Activated T-helper 1 cell treated with Interleukin-2 at 50 U/mL for 16 hours (primary cell): ENCODE data around the gene BUB1.
"Not testable (repeated sequence)": the region's sequence is repeated elsewhere in the genome, so short reads cannot be mapped to it uniquely, and the experiment has no call there.

ENCODE experiments used
- DNase-seq: peaks from one replicate; pipeline ENCODE4 v3.0.0-alpha.2; 2020; ENCODE audit warnings: low read depth

BUB1 gene

DNA sequence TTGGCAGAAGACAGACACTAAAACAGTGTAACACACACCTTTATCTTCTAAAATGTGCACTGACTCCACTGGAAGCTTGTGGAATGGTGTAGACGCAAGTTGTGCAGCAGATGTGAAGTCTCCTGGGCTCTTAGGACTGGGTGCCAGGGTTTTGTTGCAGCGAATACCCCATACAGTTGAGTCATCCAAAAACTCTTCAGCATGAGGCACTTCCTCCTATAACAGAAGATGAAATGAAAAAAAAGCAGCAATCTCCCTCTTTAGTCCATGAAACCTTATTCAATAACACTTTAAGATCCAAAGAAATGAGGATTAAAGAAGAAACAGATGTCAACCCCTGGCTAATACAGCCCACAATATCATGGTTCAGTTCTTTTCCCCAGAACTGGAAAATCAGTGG, 22.2 kb downstream of the BUB1 start:
- DNase-seq = no peak

DNA sequence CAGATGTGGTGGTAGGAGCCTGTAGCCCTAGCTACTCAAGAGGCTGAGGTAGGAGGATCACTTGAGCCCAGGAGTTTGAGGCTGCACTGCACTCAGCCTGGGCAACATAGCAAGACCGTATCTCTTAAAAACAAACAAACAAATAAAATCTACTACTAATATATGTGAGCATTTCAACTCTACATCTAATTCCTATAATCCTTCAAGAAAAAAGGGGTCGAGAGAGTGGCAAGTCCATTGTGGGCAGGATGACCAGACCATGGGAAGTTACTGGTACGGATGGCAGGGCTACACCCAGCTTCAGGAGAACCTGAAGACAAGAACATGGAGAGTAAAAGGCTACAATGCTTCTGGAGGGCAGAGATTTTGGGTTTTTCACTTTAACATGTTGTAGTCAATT, 24.0 kb downstream of the BUB1 start:
- DNase-seq = no peak

DNA sequence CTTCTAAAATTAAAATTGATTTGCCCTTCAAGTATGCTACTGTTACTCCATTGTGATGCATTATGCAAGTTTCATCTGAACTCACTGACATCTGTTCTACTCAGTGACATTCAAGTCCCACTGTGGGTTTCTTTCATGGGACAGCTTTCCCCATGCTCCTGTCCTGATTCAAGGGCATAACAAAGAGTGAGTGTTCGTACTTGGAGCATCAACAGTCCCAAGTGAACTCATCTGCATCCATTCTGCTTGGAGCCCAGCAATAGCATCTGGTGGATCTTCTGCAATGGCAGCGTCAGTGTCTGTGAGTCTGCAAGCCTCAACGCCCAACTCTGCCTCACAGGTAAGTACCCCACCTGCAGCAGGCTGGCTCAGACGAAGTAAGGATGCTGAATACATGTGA, 27.5 kb downstream of the BUB1 start:
- no peak for DNase-seq

DNA sequence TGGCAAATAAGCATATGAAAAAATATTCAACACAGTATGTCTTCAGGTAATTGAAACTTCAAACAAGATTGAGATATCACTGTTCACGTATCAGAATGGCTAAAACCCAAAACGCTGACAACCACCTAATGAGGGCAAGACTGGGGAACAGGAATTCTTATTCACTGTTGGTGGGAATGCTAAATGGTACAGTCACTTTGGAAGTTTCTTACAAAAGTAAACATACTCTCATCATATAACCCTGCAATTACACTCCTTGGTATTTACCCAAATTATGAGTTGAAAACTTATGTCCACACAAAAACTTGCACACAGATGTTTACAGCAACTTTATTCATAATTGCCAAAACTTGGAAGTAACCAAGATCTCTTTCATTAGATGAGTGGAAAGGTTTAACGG, 30.1 kb downstream of the BUB1 start:
- DNase-seq = no peak

DNA sequence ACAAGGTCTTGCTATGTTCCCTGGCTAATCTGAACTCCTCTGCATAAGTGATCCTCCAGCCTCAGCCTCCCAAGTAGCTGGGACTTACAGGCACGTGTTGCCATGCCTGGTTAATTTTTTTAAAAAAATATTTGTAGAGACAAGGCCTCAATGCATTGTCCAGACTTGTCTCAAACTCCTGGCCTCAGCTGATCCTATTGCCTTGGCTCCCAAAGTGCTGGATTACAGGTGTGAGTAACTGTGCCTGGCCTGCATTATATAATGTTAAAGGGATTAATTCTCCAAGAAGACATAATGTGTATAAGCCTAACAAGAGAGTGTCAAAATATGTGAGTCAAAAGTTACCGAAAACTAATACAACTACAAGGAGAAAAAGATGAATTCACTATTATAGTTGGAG, 32.2 kb downstream of the BUB1 start:
- no peak for DNase-seq

DNA sequence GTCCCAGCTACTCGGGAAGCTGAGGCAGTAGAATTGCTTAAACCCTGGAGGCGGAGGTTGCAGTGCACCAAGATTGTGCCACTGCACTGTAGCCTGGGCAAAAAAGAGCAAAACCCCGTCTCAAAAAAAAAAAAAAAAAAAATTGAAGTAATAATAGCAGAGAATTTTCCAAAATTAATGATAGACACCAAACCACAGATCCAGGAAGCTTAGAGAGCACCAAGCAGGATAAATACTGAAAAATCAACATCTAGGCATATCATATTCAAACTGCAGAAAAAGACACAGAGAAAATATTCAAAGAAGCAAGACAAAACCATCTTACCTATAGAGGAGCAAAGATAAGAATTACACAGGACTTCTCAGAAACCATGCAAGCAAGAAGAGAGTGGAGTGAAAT, 33.5 kb downstream of the BUB1 start:
- no peak for DNase-seq

DNA sequence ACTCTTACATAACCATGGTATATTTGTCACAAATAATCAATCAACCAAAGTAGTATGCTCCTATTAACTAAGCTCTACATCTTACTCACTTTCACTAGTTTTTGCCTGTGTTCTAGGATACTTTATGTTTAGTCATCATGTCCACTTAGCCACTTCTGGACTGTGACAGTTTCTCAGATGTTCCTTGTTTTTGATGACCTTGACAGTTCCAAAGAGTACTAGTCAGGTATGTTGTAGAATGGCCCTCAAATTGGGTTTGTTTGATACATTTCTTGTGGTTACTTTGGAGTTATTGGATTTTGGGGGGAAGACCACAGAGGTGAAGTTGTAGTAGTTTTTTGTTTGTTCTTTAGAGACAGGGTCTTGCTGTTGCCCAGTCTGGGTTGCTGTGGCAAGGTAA, 35.5 kb downstream of the BUB1 start:
- no peak for DNase-seq

DNA sequence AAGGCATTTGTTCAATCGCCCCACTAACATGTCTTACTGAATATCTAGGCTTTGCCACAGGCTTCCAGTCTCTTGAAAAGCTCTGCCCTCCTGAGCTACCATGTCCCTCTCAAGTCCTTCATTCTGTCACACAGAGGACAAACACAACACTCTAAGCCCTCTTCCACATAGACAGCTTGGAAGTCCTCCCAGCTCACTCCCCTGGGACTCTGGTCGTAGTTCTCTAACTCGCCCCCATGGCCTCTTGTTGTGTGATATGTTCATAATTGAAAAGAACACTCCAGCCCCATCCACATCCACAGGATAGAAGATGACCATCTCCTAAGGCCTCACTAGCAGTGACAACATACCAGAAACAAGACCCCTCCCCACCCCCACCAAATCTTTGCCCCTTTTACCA, 37.9 kb downstream of the BUB1 start:
- DNase-seq = no peak

DNA sequence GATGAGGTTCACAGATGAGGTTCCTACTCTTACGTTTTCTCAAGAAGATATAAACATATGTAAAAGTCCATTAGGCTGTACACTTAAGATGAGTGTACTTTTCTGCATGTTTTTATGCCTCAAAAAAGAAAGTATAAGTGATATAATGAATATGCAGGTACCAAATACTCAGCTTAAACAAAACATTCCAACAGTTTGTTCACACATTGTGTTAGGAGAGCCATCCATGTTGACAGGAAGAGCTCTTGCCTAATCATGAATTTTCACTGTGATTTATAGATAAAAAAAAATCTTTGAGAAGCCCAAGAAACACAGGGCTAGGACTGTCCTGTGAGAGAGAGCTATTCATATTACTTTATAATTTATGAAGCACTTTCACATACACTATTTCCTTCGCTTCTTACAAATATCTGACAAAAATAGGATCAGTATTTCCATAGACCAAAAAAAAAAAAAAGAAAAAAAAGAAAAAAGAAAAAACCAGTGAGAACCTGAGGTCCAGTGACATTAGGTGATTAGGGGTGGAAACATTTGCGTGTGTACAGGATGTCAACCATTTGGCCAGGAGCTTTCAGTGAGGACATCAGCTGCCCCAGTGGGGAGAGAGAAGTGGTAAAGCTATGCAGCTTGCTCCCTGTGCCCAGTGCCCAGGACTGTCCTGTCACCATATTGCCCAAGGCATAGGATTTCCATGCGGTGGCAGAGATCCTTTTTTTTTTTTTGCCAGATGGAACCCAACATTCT, 38.7 kb downstream of the BUB1 start:
- DNase-seq = no peak

DNA sequence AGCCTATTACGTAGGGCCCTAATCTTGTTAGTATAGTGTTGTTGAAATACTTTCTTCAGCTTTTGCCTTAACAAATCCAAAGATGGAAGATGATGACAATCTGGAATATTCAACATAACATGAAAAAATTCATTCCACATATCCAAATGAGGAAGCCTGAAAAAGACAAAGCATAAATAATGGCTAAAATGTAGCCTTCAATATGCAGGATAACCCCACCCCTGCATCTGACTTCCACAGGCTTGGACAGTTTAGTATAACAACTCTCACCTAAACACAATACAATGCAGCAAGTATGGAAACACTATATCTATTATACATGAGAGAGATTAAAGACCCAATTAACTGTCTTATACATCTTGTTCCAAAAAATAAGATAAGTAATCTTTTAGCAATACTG, 39.9 kb downstream of the BUB1 start:
- no peak for DNase-seq

DNA sequence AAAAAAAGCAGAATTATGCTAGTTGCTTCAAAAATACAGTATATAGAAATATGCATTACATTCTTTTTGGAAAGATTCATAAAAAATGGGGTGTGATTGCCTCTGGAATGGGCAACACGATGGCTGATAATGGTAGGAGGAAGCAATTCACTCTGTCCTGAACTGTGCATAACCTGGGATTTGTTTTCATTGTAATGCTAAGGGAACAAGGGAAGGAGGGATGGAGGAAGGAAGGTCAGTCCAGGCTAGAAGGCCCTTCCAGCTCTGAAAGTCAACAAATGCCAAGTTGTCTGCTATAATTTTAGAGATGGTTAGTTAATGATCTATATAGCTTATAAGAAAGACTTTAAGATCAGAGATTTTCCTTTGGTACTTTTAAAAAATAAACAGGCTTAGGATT, 40.8 kb downstream of the BUB1 start:
- DNase-seq = no peak

DNA sequence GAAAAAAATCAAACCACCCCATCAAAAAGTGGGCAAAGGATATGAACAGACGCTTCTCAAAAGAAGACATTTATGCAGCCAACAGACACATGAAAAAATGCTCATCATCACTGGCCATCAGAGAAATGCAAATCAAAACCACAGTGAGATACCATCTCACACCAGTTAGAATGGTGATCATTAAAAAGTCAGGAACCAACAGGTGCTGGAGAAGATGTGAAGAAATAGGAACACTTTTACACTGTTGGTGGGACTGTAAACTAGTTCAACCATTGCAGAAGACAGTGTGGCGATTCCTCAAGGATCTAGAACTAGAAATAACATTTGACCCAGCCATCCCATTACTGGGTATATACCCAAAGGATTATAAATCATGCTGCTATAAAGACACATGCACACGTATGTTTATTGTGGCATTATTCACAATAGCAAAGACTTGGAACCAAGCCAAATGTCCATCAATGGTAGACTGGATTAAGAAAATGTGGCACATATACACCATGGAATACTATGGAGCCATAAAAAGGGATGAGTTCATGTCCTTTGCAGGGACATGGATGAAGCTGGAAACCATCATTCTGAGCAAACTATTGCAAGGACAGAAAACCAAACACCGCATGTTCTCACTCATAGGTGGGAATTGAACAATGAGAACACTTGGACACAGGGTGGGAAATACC, 41.8 kb downstream of the BUB1 start:
- DNase-seq = not testable (repeated sequence)

DNA sequence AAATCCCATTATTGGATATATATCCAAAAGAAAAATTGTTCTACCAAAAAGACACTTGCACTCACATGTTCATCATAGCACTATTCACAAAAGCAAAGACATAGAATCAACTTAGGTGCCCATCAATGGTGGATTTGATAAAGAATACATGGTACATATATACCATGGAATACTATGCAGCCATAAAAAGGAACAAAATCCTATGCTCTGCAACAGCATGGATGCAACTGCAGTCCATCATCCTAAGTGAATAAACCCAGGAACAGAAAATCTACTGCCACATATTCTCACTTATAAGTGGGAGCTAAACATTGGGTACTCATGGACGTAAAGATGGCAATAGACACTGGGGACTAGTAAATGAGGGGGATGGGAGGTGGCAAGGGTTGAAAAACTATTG, 50.5 kb downstream of the BUB1 start:
- DNase-seq = not testable (repeated sequence)

DNA sequence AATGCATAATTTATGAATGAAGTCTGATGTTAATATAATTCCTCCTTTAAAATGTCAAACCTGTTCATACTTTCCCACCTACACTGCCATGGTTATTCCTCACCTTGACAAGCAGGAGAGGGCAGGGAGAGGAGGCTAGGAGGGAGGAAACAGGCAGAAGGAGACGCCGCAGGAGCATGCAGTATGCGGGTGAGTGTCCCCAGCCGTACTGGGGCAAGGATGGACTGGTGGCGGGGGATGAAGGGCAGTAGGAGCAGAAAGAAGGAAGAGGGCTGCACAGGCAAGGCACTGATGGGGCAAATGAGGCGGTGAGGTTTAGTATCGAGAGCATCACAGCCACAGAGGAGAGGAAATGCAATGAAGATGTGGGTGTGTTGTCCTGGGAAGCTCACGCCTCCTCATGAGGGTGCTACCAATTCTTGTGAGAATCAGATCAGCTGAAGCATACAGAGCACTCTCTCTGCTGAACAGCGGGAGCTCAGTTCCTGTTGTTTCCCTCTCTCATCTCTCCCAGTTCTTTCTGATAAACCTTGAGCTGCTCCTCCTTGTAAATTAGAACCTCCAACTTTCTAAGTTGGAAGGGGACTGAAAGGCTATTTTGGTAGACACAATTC, 58.4 kb downstream of the BUB1 start:
- not testable (repeated sequence) for DNase-seq

DNA sequence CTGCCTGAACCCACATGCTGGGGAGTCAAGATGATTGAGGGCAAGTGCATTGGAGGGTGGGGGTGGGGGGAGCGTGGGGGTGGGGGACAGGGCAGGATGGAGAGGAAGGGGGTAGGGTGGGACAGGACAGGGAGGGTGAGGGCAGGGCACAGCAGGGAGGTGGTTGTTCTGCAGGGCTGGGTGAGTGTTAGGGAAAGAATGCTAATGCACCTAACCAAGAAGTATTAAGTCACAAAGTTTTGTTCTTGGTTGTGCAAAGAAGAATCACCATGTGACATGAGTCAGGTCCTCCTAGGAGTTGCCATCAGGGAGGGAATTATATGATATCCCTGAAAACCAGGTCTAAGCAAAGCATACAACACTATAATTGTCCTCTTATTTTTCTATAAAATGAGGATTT, 63.9 kb downstream of the BUB1 start:
- not testable (repeated sequence) for DNase-seq

DNA sequence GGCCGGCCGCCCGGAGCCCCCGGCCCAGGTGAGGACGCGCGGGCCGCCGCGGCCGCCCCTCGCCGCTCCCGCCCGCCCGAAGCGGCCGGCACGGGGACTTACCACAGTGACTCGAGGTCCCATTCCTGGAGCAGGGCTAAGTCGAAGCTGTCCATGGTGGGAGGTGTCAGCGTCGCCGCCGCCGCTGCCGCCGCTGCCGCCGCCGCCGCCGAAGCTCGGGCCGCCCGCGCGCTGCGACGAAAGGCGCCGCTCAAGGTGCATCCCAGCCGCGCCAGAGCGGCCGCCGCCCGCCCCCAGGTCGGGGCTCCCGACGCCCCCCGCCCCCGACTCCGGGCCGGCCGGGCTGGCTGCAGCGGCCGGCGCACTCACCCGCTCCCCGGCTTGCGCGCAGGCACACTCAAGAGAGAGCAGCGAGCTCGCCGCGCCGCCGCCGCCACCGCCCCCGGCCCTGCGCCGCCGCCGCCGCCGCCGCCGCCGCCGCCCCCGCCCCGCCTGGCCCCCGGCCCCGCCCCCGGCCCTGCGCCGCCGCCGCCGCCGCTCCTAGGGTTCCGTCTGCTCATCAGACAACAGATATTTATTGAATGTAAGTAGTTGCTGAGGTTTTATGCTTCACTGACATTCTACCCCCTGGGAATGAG, 67.1 kb downstream of the BUB1 start:
- DNase-seq = peak; percentile 3

DNA sequence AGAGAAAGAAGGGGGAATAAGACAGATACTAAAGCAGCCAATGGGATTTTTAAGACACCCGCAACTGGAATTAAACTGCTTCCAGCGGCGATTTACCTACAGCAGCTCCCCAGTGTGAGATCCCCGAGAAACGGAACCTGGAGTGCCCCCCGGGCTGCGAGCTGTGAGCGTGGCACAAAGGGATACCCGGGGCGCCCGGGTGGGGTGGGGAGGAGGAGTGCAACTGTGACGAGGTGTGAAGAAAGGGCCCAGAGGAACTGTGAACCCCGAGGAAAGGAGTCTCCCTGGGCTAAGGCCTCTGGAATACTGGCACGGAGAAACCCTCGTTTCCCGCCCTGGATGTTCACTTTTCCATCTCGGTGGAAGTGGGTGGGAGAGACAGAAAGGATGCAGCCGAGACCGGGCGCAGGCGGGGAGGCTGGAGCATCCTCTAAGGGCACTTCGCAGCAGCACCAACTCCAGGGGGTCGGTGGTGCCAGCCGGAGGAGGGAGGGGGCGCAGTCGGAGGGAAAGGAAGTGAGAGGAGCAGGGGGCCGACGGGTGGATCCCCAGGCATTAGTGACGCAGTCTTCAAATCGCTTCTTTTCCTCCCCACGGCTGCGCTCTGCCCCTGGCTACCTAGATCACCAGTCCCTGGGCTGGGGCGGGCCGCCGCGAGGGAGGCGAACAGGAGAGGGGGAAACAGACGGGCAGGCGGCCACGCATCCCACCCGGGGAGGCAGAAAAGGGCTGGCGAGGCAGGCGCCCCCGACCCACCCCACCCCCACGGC, 67.8 kb downstream of the BUB1 start:
- not testable (repeated sequence) for DNase-seq

DNA sequence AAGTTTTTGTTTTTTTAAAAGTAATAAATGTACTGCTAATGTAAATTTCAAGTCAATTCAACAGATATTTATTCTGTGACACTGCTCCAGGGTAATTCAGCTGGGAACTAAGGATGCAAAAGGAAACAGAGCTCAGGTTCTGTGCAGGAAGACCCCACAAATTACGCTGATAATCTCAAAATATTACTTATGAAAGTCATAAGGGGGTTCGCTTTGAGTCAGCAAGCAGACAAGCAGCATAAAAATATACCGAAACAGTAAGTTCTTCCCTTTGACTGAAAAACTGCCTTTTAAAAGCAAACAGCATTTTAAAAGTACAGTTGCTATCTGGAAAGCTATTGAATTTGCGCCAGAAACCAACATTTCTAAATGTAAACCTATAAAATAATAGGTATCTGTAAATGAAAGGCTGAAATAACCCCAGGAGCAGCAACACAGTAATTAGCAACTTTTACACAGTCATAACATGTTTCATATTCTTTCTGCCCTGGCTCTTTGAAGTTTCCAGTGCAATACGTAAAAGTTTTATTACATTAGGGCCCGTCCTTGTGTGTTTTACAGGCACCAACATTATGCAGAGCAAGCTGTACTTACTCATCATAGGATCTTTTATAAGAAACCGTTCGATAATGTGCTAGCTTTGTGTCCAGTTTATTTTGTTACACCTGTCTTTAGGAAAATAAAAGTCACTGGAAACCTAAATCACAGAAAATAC, 68.9 kb downstream of the BUB1 start:
- not testable (repeated sequence) for DNase-seq

DNA sequence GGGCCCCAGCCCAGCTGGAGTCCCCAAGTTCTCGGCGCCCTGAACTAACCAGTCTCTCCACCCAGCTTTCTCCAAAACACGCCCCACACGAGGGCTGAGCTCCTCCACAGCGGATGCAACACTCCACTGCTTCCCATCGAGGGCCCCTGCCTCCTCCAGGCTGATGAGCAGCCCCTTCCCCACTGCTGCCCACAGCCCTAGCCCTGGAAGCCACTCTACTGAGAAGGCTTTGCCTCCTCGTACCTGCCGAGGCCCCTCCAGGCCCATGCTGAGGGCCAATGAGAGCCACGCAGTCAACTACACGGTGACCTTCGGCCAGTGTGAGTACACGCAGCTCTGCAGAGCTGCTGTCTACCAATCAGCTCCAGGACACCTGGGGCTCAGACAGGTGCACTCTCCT, 72.8 kb downstream of the BUB1 start:
- DNase-seq = not testable (repeated sequence)

DNA sequence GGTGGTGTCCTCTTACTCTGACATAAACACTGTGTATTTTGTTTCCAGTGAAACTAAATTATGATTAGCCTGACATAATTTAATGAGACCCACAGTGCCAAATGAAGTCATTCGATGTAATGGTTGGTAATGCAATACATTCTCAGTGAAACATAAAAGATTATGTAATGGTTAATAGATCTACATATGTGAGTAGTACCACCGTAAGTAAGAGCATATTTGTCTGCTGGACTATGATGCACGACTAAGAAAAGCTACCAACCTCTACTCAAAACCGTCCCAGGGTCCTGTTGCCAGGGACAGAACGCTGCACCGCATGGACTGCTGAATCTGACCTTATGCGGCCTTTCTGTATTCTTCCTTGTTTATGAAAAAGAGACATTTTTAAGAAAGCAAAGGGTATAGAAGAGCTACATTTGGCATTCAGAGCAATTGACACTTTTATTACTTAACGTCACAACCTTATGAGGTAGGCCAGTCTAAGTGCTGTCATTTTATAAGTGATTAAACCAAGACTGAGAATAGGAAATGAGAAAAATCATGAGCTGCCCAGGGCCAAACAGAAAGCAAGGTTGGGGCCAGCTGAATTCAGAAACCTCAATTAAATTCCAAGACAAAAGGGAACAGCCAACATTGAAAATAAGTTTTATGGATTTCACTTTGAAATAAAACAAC, 73.8 kb downstream of the BUB1 start:
- DNase-seq = not testable (repeated sequence)

DNA sequence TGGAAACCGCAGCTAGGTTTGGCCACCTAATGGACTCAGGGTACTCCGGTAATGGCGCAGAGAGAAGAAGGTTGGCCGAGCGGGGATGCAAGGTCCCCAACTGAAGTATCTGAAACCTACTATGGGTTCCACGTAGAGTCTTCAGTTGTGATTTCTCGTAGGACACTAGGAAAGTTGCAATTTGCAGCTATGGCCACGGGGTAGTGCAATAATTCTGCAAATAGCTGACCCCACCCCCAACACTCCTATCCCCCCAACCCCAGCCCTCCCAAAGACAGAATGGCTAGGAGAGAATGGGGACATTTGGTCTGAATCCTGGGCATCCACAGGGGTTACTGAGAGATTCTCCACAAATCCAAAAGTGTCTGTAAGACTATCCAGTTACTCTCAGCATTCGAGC, 75.7 kb downstream of the BUB1 start:
- DNase-seq = not testable (repeated sequence)
